ENCODE measurements around the gene DHDH.
A peak's percentile ranks its signal among the peaks of the same experiment; 100 is the strongest.

GRCh38 chr19:48962029-48962848 lies 28.7 kb downstream of the DHDH start:
- no peak for TF ChIP-seq CTCF (IDR thresholded peaks at IDR 0.05)
- peak; percentile 49 to 82 for TF ChIP-seq POLR2AphosphoS5 (IDR thresholded peaks at IDR 0.05)

All from upper lobe of left lung (tissue), 4 donors.